CD14-positive monocyte (primary cell): ENCODE data around the gene UBQLN1. TPM values are rescaled to one million over a fixed set of nuclear protein-coding genes. Genes with fewer than 3 reads are reported as not detected.

Experiments used
- DNase-seq, 3 donors: peaks; one replicate each; pipeline ENCODE4 v3.0.0-alpha.2; 2011 to 2022
- H2AFZ ChIP-seq: 2 replicates; pipeline ENCODE4 v1.6.0; 2012; ENCODE audit warnings: mild to moderate bottlenecking, low read depth, low read length, inconsistent platforms; ENCODE audit not compliant: insufficient read depth, poor library complexity, severe bottlenecking
- H3K27ac ChIP-seq, 2 donors: 1 replicate in 1 of 2; 2 replicates in 1 of 2; pipeline ENCODE4 v1.5.1; 2012 to 2013; ENCODE audit warnings: low read length in 2 of 2, control low read depth in 1 of 2, inconsistent platforms in 1 of 2, low read depth in 1 of 2, mild to moderate bottlenecking in 1 of 2
- H3K27me3 ChIP-seq, 2 donors: one replicate each; pipeline versions ENCODE4 v1.6.0 to v1.6.1; 2011 to 2013; ENCODE audit warnings: low read length in 2 of 2; ENCODE audit not compliant: control insufficient read depth in 2 of 2, insufficient read depth in 2 of 2
- H3K36me3 ChIP-seq, 2 donors: replicated peaks in 1 of 2; 1 replicate in 1 of 2; 2 replicates in 1 of 2; pipeline versions ENCODE4 v1.5.1 to v1.6.1; 2012 to 2013; ENCODE audit warnings: low read length in 2 of 2, control low read depth in 1 of 2, inconsistent platforms in 1 of 2, mild to moderate bottlenecking in 1 of 2; ENCODE audit not compliant: insufficient read depth in 2 of 2, control insufficient read depth in 1 of 2
- H3K4me1 ChIP-seq, 2 donors: 1 replicate in 1 of 2; 2 replicates in 1 of 2; pipeline versions ENCODE4 v1.5.1 to v1.6.1; 2012 to 2013; ENCODE audit warnings: low read length in 2 of 2, control low read depth in 1 of 2, inconsistent platforms in 1 of 2, mild to moderate bottlenecking in 1 of 2, moderate library complexity in 1 of 2; ENCODE audit not compliant: insufficient read depth in 2 of 2, control insufficient read depth in 1 of 2
- H3K4me2 ChIP-seq: replicated peaks from 2 replicates; pipeline ENCODE3; 2012; ENCODE audit warnings: low read length, moderate library complexity, mild to moderate bottlenecking; ENCODE audit not compliant: poor library complexity, severe bottlenecking; ENCODE audit errors: extremely low read depth
- H3K4me3 ChIP-seq, 3 experiments: fragments of 200-600 bp in 1 of 3; sonication (generic) in 1 of 3; replicated peaks in 1 of 3; 1 replicate in 2 of 3; 2 replicates in 1 of 3; pipeline ENCODE4 v1.5.1; 2011 to 2013; ENCODE audit warnings: low read length in 3 of 3, mild to moderate bottlenecking in 3 of 3, control low read depth in 2 of 3, low read depth in 2 of 3, inconsistent platforms in 1 of 3, moderate library complexity in 1 of 3
- H3K79me2 ChIP-seq: 2 replicates; pipeline ENCODE4 v1.6.0; 2012; ENCODE audit warnings: mild to moderate bottlenecking, control low read depth, inconsistent platforms, low read length, moderate library complexity; ENCODE audit not compliant: insufficient read depth
- H3K9ac ChIP-seq: 2 replicates; pipeline ENCODE4 v1.6.0; 2017; ENCODE audit warnings: low read length, mild to moderate bottlenecking; ENCODE audit not compliant: insufficient read depth, poor library complexity, severe bottlenecking
- H3K9me3 ChIP-seq, 2 donors: replicated peaks in 1 of 2; 1 replicate in 1 of 2; 2 replicates in 1 of 2; pipeline versions ENCODE4 v1.5.1 to v1.6.1; 2012 to 2013; ENCODE audit warnings: low read length in 2 of 2, control low read depth in 1 of 2; ENCODE audit not compliant: control insufficient read depth in 1 of 2, insufficient read depth in 1 of 2
- H4K20me1 ChIP-seq: 2 replicates; pipeline ENCODE4 v1.6.0; 2012; ENCODE audit warnings: mild to moderate bottlenecking, low read length, control low read depth, moderate library complexity; ENCODE audit not compliant: insufficient read depth
- H3K27ac Mint-ChIP-seq, 7 donors: one replicate each; pipeline ENCODE4 v1.8.0; 2020; ENCODE audit warnings: mild to moderate bottlenecking in 7 of 7, mixed read lengths in 7 of 7, moderate library complexity in 6 of 7, inconsistent platforms in 2 of 7
- H3K27me3 Mint-ChIP-seq, 3 donors: one replicate each; pipeline ENCODE4 v1.8.0; 2021 to 2022; ENCODE audit warnings: low read depth in 3 of 3, mild to moderate bottlenecking in 3 of 3, mixed read lengths in 3 of 3, moderate library complexity in 3 of 3, inconsistent platforms in 1 of 3
- H3K36me3 Mint-ChIP-seq, 2 donors: one replicate each; pipeline ENCODE4 v1.8.0; 2020; ENCODE audit warnings: mixed read lengths in 2 of 2, inconsistent platforms in 1 of 2, mild to moderate bottlenecking in 1 of 2
- H3K4me1 Mint-ChIP-seq: one replicate; pipeline ENCODE4 v1.8.0; 2020; ENCODE audit warnings: mild to moderate bottlenecking, mixed read lengths
- H3K4me3 Mint-ChIP-seq, 2 donors: one replicate each; pipeline ENCODE4 v1.8.0; 2020; ENCODE audit warnings: mild to moderate bottlenecking in 2 of 2, mixed read lengths in 2 of 2, moderate library complexity in 1 of 2
- H3K9me3 Mint-ChIP-seq, 7 donors: one replicate each; pipeline ENCODE4 v1.8.0; 2020 to 2022; ENCODE audit warnings: mixed read lengths in 7 of 7, mild to moderate bottlenecking in 6 of 7, moderate library complexity in 6 of 7, inconsistent platforms in 2 of 7
- CTCF ChIP-seq: fragments of 200-600 bp; IDR thresholded peaks from one replicate; pipeline ENCODE4 v1.8.0; 2022; ENCODE audit warnings: antibody characterized with exemption, mild to moderate bottlenecking
- WGBS: methylation state at CpG from one replicate; pipeline ENCODE4 v1.1.5; 2013; ENCODE audit warnings: missing lambda C conversion rate; ENCODE audit not compliant: insufficient coverage; 5-methylcytosine and 5-hydroxymethylcytosine counted together
- intact Hi-C, 2 donors: fragments of 100-400 bp; cut with micrococcal nuclease; formaldehyde crosslinking; loops; one replicate each; pipeline versions ENCODE4 v1.15.0 to v1.15.1; 2023
- polyA plus RNA-seq, 3 donors: library from polyadenylated mRNA; depleted of rRNA in 1 of 3; unstranded in 2 of 3; stranded (reverse) in 1 of 3; fragments of 300-500 nt in 2 of 3; fragments of >200 nt in 1 of 3; fragmentation: Illumina TruSeq in 2 of 3; gene quantifications; 1 replicate in 2 of 3; 2 replicates in 1 of 3; pipeline ENCODE4 v1.2.3, GENCODE V29; 2012 to 2021

The UBQLN1 gene
- polyA plus RNA-seq, 3 donors = 45.9 to 52.9 (median 46.9) TPM

- no peak overlapping the region for H3K4me3 ChIP-seq
- no peak overlapping the region for H3K4me2 ChIP-seq
- H3K4me1 Mint-ChIP-seq = peaks cover 18% of the 10 kb centered on the region
- no peak overlapping the region for H2AFZ ChIP-seq
- peaks cover 17% of the 10 kb centered on the region for H4K20me1 ChIP-seq
- H3K4me1 ChIP-seq = peaks cover 10 to 15% of the 10 kb centered on the region in 2 donors
- 100% methylated on average over 1 of the region's 3 CpGs for WGBS
- TF ChIP-seq CTCF = no peak
- no peaks in the 10 kb centered on the region for H3K9me3 Mint-ChIP-seq
- peaks cover 74 to 76% of the 10 kb centered on the region in 2 donors for H3K36me3 Mint-ChIP-seq
- intact Hi-C loops = no loop called here
- peaks cover 73 to 92% of the 10 kb centered on the region in 2 donors for H3K36me3 ChIP-seq
- H3K27me3 Mint-ChIP-seq = no peaks in the 10 kb centered on the region
- no peak overlapping the region for H3K4me3 Mint-ChIP-seq
- no peaks in the 10 kb centered on the region for H3K79me2 ChIP-seq
- H3K27me3 ChIP-seq = no peaks in the 10 kb centered on the region
- no peaks in the 10 kb centered on the region for H3K9me3 ChIP-seq
- peak overlapping the region in 1 of 2 donors; percentile 12 for H3K27ac ChIP-seq
- H3K27ac Mint-ChIP-seq = peak overlapping the region in 4 of 7 donors; percentile 19 to 76 (median 52)
- no peak for DNase-seq
- no peak overlapping the region for H3K9ac ChIP-seq
These were observed 44.8 kb downstream of the UBQLN1 start for GRCh38 chr9:83662933-83663332.

GRCh38 chr9:83656952-83657351 is 50.8 kb downstream of the UBQLN1 start:
- DNase-seq = no peak
- 85% methylated on average over 6 of the region's 6 CpGs for WGBS
- no peak overlapping the region for H3K4me2 ChIP-seq
- H3K9ac ChIP-seq = no peak overlapping the region
- H3K36me3 ChIP-seq = peaks cover 46 to 98% of the 10 kb centered on the region in 2 donors
- TF ChIP-seq CTCF = no peak
- Mint-ChIP-seq H3K27ac (no peak overlapping the region), H3K27me3 (no peaks in the 10 kb centered on the region), H3K9me3 (no peaks in the 10 kb centered on the region), H3K4me3 (no peak overlapping the region), H3K36me3 (peaks cover 53 to 60% of the 10 kb centered on the region in 2 donors), H3K4me1 (peaks cover 4% of the 10 kb centered on the region)
- no peaks in the 10 kb centered on the region for H3K9me3 ChIP-seq
- no peaks in the 10 kb centered on the region for H3K79me2 ChIP-seq
- H3K27ac ChIP-seq = no peak overlapping the region
- no peaks in the 10 kb centered on the region for H3K4me1 ChIP-seq
- H3K4me3 ChIP-seq = no peak overlapping the region
- intact Hi-C loops = no loop called here
- no peaks in the 10 kb centered on the region for H4K20me1 ChIP-seq
- H3K27me3 ChIP-seq = no peaks in the 10 kb centered on the region
- H2AFZ ChIP-seq = no peak overlapping the region
